HG02588 (cell line): ENCODE data around the gene SAMD4A.

Experiments used
- ATAC-seq: cut with Tn5 transposase; IDR thresholded peaks from one replicate; pipeline ENCODE4 v1.9.1; 2021; ENCODE audit warnings: mild to moderate bottlenecking, moderate library complexity; ENCODE audit not compliant: unreplicated experiment

Gene SAMD4A

GRCh38 chr14:54698966-54699530 lies 132.1 kb downstream of the SAMD4A start:
- ATAC-seq: no peak

- no peak for ATAC-seq
These were observed 132.8 kb downstream of the SAMD4A start for GRCh38 chr14:54699735-54700134.

GRCh38 chr14:54700717-54701116 lies 133.8 kb downstream of the SAMD4A start:
- ATAC-seq: no peak

- no peak for ATAC-seq
These were observed 135.1 kb downstream of the SAMD4A start for GRCh38 chr14:54702014-54702491.

- ATAC-seq: no peak
These were observed 135.6 kb downstream of the SAMD4A start for GRCh38 chr14:54702492-54702891.

- ATAC-seq: no peak
These were observed 136.2 kb downstream of the SAMD4A start for GRCh38 chr14:54703082-54703481.

GRCh38 chr14:54703724-54704123 lies 136.8 kb downstream of the SAMD4A start:
- ATAC-seq: no peak

- ATAC-seq: no peak
These were observed 137.8 kb downstream of the SAMD4A start for GRCh38 chr14:54704768-54705167.

GRCh38 chr14:54706769-54707168 lies 139.8 kb downstream of the SAMD4A start:
- ATAC-seq: no peak

GRCh38 chr14:54708161-54708560 lies 141.2 kb downstream of the SAMD4A start:
- ATAC-seq: no peak

GRCh38 chr14:54708982-54709381 lies 142.1 kb downstream of the SAMD4A start:
- ATAC-seq: no peak

GRCh38 chr14:54709444-54709843 lies 142.5 kb downstream of the SAMD4A start:
- ATAC-seq: peak; percentile 88

GRCh38 chr14:54709867-54710266 lies 142.9 kb downstream of the SAMD4A start:
- no peak for ATAC-seq

- ATAC-seq: no peak
These were observed 144.4 kb downstream of the SAMD4A start for GRCh38 chr14:54711312-54711711.

GRCh38 chr14:54711812-54712464 lies 145.0 kb downstream of the SAMD4A start:
- no peak for ATAC-seq

GRCh38 chr14:54712465-54713200 lies 145.7 kb downstream of the SAMD4A start:
- no peak for ATAC-seq

GRCh38 chr14:54713379-54713778 lies 146.5 kb downstream of the SAMD4A start:
- no peak for ATAC-seq

GRCh38 chr14:54715239-54715638 lies 148.3 kb downstream of the SAMD4A start:
- ATAC-seq: no peak

GRCh38 chr14:54715811-54716210 lies 148.9 kb downstream of the SAMD4A start:
- ATAC-seq: no peak

GRCh38 chr14:54716862-54717261 lies 149.9 kb downstream of the SAMD4A start:
- no peak for ATAC-seq

GRCh38 chr14:54718046-54718445 lies 151.1 kb downstream of the SAMD4A start:
- ATAC-seq: no peak

GRCh38 chr14:54719406-54719805 lies 152.5 kb downstream of the SAMD4A start:
- no peak for ATAC-seq
